ENCODE results near the gene PLEKHG2.

Gene PLEKHG2

GRCh38 chr19:39384839-39385568 is 27.5 kb upstream of the PLEKHG2 start:
- no peak for DNase-seq (ENCODE audit: low read depth in 2 of 2)

- DNase-seq (ENCODE audit: low read depth in 2 of 2) = no peak
These were observed 26.6 kb upstream of the PLEKHG2 start for GRCh38 chr19:39385629-39386411.

- no peak for DNase-seq (ENCODE audit: low read depth in 2 of 2)
These were observed 25.9 kb upstream of the PLEKHG2 start for GRCh38 chr19:39386557-39386956.

DNA sequence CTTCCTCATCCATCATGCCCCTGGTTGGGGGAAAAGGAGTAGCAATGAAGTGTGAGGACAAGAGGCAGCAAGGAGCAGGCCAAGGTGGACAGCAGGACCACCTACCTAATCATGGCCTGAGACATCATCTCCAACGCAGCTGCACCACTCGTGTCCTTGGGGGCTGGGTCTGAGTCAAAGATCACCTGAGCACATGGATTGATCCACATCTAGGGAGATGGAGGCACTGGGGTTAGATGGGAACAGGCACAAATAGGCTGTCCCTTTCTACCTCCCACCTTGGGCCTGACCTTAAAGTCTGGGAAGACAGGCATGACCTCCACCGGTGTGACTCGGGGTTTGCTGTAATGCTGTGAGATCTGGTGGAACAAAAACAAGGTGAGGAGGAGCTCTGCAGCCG is 23.8 kb upstream of the PLEKHG2 start:
- no peak for DNase-seq (ENCODE audit: low read depth in 2 of 2)

- DNase-seq (ENCODE audit: low read depth in 2 of 2) = no peak
These were observed 22.6 kb upstream of the PLEKHG2 start for GRCh38 chr19:39389631-39390414.

- peak in 1 of 2 donors; percentile 66 for DNase-seq (ENCODE audit: low read depth in 2 of 2)
These were observed 22.1 kb upstream of the PLEKHG2 start for GRCh38 chr19:39390451-39390750.

- DNase-seq (ENCODE audit: low read depth in 2 of 2) = peak; percentile 81 to 91
These were observed 21.6 kb upstream of the PLEKHG2 start, which contains the start of the genes MED29 and PAF1 for GRCh38 chr19:39390751-39391437. MED29 (plus strand) TSS chr19:39391378; CDS start chr19:39391423, 45 bp downstream. PAF1 (minus strand) TSS chr19:39391106; CDS start chr19:39390864, 242 bp downstream.

GRCh38 chr19:39397360-39398296 is 14.8 kb upstream of the PLEKHG2 start:
- DNase-seq (ENCODE audit: low read depth in 2 of 2) = peak; percentile 96

DNA sequence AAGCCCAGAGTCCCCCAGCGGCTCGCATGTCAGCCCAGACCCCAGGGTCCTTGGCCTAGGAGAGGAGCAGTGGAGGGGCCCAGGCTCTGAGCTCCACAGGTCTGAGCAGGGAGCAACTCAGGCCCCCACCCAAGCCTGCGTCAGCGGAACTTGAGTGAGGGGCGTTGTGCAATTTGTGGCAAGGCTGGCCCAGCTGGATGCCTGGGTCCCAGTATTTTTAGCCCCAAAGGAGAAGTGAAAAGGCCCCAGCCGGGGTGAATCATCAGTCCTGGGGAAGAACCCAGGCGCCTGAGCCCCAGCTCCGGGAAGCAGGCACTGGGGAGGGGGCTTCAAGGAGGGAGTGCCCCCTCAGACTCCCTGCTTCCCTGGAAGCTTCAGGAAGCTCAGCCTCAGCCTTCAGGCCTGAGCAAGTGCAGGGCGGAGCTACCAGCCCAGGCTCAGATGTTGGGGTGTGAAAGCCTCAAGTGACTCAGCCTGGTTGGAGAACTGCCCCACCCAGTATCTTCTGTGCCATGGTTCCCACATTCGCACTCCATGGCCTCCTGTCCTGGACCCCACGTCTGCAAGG is 14.1 kb upstream of the PLEKHG2 start:
- peak in 1 of 2 donors; percentile 37 for DNase-seq (ENCODE audit: low read depth in 2 of 2)

- DNase-seq (ENCODE audit: low read depth in 2 of 2) = no peak
These were observed 12.8 kb upstream of the PLEKHG2 start for GRCh38 chr19:39399668-39400050.

- no peak for DNase-seq (ENCODE audit: low read depth in 2 of 2)
These were observed 12.4 kb upstream of the PLEKHG2 start for GRCh38 chr19:39400061-39400460.

DNA sequence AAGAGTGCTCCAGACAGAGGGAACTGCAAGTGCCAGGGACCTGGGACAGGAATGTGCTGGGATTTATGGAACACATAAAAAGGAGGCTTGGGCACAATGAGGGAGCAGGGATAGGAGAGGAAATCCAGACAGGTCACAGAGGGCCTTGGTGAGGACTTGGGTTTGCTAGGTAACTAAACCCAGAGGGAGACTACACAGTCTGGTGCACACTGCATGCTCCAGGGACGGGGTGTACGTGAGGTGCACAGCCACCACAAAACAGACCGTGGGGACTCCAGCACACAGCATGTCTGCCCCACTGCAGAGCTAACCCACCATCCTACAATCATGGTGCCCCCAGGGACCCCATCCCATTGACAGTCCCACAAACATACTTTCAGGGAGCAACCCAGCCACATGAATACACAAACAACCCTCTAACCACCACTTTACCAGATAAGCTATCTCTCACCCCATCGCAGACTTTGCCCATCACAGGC is 11.4 kb upstream of the PLEKHG2 start:
- no peak for DNase-seq (ENCODE audit: low read depth in 2 of 2)

DNA sequence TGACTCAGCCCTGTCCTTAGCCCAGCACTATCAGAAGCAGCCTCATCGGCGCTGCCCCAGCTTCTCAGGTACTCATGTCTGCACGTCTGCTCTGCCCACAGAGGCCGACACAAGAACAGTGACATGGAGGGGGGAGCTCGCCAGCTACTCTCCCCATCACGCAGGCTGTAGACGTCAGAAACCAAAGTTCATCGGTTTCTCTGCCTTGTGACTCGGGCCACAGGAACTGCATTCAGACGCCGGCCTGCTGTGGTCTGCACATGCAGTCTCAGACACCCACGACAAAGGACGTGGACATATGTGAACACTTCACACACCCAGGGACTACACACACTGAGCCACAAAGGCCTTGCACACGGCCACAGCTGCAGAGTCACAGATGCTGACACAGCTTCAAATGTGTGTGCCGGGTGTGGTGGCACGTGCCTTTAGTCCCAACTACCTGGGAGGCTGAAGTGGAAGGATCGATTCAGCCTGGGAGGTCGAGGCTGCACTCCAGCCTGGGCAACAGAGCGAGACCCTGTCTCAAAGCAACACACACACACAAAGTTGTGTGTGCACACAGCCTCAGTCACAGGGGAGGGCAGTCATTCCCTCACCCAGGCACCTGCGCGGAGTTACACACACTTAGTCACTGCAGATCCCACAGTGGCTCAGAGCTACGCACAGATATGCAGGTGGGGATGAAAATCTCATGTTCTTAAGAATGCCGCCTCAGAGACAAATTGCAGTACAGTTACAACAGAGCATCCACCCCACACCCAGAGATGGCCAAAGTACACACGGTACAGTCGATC is 10.7 kb upstream of the PLEKHG2 start:
- DNase-seq (ENCODE audit: low read depth in 2 of 2) = peak; percentile 55 to 59

- DNase-seq (ENCODE audit: low read depth in 2 of 2) = peak; percentile 69 to 78
These were observed 9.8 kb upstream of the PLEKHG2 start for GRCh38 chr19:39402346-39403300.

GRCh38 chr19:39403331-39404312 is 8.8 kb upstream of the PLEKHG2 start:
- DNase-seq (ENCODE audit: low read depth in 2 of 2) = peak; percentile 86 to 96

- no peak for DNase-seq (ENCODE audit: low read depth in 2 of 2)
These were observed 7.1 kb upstream of the PLEKHG2 start for GRCh38 chr19:39405261-39405957.
